Activated gamma-delta T cell treated with Interleukin-2 at 50 U/mL for 16 hours (primary cell): ENCODE results near the gene CD302.
"Not testable (repeated sequence)": the region's sequence is repeated elsewhere in the genome, so short reads cannot be mapped to it uniquely, and the experiment has no call there.

Source experiments
- DNase-seq: peaks from one replicate; pipeline ENCODE4 v3.0.0-alpha.2; 2020

CD302 gene

GRCh38 chr2:159797543-159798375 is at the start of gene CD302:
CD302 (minus strand) TSS chr2:159798208; CDS start chr2:159798198, 10 bp downstream.
- DNase-seq, result peak; percentile 18

DNA sequence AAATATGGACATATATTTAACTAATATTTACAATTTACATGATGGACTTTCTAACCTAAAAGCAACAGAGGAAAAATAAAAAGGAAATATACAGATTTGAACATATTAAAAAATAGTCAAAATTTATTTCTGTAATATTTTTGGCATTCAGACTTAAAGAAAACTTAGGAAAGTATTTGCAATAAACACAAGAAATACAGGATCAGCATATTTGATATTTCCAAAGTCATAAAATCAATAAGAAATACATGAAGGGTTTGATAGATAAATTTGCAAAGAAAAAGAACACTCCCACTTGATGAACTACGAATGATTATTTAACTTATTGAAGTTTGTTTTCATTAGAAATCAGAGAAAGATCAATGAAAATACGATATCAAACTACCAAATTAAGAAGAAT is 48.6 kb upstream of the CD302 start:
- no peak for DNase-seq

DNA sequence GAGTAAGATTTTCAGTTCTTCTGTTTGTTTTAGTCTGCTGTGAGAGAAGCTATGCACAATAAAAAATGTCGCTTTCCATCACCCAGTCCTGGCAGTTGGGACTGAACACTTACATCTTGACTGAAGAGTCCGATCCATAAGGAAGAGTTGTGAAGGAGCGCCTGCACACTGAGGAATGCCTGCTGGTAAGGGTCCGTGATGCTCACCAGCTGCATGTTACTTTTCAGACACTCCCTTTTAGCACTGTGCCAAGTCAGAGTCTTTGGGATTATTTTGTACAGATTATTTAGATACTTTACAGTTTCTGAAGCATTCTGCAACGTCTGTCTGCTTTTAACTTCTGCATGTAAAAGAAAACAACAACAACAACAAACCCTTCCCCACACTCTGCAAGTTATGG is 42.6 kb upstream of the CD302 start:
- no peak for DNase-seq

DNA sequence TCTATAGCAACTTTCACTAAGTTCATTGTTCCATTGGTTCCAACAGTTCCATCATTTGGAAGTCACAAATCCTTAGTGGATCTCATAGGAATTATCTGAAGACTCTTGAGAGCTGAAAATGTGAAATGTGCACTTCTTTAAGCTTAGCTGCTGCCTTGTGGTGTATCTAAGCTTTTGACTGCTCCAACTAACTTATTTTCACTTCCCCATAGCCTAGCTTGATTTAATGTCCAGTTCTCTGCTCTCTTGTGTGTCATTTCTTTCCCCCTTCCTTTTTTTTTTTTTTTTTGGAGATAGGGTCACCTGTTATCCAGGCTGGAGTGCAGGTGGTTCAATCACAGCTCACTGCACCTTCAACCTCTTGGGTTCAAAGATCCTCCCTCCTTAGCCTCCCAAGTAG is 34.9 kb upstream of the CD302 start:
- no peak for DNase-seq

DNA sequence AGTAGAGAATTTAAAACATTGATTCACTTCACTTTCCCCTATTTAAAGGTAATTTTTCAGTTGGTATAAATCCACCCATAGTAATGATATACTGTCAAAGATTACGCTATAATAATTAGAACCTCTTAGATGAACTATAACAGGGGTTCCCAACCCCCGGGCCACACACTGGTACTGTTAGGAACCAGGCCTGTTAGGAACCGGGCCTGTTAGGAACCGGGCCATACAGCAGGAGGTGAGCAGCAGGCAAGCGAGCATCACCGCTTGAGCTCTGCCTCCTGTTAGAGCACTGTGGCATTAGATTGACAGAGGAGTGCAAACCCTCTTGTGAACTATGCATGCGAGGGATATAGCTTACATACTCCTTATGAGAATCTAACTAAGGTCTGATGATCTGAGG is 34.0 kb upstream of the CD302 start:
- no peak for DNase-seq

DNA sequence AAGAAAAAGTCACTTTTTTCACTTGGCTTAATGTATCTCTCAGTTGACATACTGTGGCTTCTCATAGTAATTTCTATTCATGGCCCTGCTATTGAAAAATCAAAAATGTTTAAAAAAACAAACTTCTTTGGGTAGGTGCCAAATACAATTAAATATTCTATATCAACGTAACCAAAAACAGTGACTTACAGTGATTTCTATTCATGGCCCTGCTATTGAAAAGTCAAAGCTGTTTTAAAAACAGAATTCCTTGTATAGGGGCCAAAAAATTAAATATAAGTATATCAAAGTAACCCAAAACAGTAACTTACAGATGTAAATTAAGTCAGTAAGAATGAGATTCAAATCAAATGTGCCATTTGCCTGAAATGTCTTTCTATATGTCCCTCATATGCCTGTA is 31.4 kb upstream of the CD302 start:
- DNase-seq, result no peak

DNA sequence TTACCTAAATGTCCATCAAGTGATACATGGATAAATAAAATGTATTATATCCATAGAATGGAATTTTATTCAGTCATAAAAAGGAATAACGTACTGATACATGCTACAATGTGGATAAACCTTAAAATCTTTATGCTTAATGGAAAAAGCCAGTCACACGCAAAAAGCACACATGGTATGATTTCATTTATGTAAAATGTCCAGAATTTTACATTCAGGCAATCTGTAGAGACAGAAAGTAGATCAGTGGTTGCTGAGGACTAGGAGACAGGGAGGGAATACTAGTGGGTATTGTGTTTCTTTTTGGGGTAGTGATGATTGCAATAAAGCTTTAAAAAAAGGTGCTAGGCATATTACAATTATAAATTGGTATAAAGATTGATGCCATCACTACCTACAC is 30.7 kb upstream of the CD302 start:
- no peak for DNase-seq

DNA sequence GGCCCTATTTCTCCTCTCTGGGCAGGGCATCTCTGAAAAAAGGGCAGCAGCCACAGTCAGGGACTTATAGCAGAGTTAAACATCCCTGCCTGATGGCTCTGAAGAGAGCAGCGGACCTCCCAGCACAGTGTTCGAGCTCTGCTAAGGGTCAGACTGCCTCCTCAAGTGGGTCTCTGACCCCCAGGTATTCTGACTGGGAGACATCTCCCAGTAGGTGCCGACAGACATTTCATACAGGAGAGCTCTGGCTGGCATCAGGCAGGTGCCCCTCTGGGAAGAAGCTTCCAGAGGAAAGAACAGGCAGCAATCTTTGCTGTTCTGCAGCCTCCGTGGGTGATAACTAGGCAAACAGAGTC is 24.4 kb upstream of the CD302 start:
- not testable (repeated sequence) for DNase-seq

DNA sequence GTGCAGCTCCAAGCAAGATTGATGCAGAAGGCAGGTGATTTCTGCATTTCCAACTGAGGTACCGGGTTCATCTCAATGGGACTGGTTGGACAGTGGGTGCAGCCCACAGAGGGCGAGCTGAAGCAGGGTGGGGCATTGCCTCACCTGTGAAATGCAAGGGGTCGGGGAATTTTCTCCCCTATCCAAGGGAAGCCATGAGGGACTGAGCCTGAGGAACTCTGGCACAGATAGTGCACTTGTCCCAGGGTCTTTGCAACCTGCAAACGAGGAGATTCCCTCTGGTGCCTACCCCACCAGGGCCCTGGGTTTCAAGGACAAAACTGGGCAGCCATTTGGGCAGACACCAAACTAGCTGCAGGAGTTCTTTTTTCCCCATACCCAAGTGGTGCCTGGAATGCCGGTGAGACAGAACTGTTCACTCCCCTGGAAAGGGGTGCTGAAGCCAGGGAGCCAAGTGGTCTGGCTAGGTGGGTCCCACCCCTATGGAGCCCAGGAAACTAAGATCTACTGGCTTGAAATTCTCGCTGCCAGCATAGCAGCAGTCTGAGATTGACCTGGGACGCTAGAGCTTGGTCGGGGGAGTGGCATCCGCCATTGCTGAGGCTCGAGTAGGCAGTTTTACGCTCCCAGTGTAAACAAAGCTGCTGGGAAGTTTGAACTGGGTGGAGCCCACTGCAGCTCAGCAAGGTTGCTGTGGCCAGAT is 23.9 kb upstream of the CD302 start:
- DNase-seq, result not testable (repeated sequence)

- DNase-seq, result no peak
Observed at GRCh38 chr2:159818940-159819339, 20.9 kb upstream of the CD302 start.

DNA sequence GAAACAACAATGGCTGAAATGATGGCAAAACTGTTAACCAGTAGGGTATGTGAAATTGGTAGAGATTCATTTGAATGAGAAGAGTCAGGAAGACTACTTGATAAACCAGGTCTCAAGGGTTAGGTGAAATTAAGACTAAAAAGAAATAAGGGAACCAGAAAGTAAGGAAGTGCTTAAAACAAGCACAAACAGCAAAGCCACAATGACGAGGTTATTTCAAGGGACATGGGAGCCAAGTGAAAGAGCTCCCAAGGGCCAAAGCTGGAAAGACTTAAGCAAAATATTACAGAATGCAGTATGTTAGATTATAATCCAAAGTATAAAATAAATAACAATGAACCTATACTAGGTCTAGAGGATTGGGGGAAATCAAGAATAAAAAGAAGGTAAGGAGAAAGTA is 19.3 kb upstream of the CD302 start:
- no peak for DNase-seq

DNA sequence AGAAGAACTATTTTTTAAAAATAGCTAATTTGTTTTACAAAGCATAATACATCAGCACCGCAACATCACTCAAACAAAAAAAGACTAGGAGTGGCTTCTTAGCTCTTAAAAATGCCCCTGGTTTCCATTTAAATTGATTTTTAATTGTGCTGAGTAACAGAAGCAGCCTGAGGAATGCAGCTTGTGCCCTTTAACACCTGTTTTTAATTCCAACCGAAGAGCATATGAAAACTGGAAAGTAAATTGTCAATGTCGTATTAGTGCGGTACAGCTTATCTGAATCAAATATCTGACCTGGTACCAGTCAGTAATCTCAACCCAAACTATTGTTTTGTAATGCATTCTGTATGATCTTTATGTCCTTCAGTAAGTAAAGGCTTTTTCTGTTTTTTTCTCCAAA is 13.2 kb upstream of the CD302 start:
- DNase-seq, result no peak

DNA sequence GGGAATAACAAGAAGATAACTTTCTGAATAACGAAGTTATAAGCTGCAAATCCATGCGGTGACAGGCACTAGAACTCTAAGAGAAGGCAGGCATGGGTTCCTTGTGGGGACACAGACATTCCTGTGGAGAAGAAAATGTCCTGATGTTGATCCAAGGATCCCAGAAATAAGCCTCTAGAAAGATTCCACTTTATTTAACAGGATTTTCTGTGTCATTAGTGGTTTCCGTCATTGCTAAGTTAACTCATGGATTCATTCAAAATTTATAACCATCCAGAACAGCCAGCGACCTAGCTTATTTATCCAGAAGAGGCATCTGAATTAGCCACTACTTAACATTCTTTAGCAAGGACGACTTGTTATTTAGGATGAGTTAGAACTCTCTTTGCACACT is 10.0 kb upstream of the CD302 start:
- no peak for DNase-seq

DNA sequence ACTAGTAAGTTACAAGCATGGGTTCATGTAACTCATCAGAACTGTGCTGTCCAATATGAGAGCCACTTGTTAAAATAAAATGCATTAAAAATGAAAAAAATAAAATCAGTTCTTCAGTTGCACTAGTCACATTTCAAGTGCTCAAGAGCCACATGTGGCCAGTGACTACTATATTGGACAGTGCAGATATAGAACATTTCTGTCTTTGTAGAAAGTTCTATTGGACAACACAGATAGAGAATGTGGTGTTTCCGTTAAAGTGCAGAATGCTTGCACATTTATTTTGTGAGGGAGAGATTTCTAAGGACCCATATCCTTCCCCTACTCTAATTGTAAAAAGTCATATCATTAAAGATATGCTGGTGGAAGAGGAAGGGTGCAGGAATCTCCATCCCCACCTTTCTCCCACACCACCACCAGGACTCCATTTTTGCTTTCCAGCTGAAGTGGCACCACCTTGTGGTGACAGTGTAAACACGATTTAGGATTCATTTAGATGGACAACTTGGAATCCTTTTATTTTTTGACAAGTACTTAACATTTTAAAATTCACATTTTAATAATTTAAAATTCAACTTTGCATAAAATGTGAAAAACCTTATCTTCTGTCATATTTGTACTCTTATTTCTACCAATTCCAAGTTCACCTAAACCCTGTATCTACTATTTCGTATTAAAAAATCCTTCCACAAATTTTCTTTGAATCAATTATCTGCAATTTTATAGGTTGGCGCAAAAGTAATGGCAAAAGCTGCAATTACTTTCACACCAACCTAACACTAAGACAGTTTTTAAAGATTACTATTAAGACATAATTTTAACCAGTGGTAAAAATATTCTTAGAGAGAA is 9.4 kb upstream of the CD302 start:
- DNase-seq, result no peak

GRCh38 chr2:159804941-159805340 is 6.9 kb upstream of the CD302 start:
- DNase-seq, result no peak

GRCh38 chr2:159803235-159803962 is 5.4 kb upstream of the CD302 start:
- no peak for DNase-seq

GRCh38 chr2:159802673-159803072 is 4.7 kb upstream of the CD302 start:
- no peak for DNase-seq

DNA sequence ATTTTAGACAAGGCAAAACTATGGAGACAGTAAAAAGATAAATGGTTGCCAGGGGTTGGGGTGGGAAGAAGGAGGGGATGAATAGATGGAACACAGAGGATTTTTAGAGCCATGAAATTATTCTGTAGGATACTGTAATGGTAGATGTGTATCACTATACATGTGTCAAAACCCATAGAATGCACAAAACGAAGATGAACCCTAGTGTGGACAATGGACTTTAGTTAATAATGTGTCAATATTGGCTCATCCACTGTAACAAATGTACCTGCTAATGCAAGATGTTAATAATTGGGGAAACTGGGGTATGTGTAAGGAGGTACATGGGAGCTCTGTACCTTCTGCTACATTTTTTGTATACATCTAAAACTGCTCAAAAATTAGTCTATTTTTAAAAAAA is 1.8 kb upstream of the CD302 start:
- no peak for DNase-seq

DNA sequence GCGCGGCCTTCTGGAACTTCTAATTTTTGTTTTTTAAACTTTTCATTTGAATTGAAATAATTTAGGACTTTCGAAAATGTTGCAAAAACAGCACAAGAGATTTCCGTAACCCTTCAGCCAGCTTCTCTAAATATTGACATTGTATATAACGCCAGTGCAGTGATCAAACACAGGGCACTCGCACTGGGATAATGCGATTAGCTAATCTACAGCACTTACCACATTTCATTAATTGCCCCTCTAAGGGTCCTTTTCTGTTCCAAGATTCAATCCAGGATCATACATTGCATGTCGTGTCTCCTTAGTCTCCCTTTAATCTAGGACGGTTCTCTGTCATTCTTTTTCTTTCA is 343 bp upstream of the CD302 start:
- DNase-seq, result no peak

- no peak for DNase-seq
Observed at GRCh38 chr2:159797225-159797542, 824 bp downstream of the CD302 start.

DNA sequence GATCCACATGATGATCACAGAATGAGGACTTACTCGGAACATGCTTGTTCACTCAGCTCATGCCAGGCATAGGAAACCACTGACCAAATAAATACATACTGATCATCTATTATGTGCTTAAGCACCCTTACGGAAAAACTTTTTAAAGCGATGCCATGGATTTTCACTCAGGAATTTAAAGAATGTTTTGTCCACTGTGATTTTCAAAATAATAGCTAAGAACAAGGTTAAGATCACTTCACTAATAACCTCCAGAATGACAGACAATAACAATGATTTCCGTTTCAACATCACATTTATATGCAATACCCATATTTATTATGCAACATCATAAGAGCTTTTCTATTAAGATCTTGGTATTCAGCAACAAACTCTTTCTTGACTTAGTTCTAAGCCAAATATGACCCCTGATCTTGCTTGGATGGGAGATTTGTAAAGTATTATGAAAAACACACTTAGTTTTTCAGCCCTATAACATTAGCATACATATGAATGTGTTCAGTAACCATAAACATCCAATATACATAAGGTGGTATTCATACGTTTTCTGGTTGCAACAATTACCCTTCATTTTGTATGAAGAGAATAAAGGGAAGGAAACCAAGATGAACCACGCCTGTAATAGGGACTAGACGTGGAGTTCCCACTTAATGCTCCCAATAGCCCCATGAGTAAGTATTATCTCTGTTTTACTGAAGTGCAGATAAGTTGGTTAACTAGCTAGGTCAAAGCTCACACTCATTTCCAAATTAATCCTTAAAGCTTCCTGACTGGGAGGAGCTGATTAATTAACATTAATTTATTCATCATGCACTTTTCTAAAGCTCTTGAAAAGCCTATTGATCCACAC is 1.9 kb downstream of the CD302 start:
- no peak for DNase-seq

DNA sequence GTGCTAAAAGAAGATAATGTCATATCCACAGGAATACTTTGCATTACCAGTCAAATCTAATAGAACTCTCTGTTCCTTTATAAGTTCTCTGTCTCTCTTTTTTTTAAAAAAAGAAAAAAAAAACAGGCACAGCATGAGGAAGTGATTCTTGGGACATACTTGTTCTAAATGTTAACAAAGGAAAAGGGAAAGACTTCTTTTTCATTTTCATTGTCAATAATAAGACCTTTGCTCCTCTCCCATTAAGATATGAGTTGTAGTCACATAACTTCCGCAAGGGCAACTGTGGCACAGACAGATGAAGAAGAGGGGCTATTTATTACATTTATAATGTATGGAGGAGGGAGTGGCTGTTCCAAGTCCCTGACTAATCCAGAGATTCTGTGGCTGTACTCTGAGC is 4.7 kb downstream of the CD302 start:
- DNase-seq, result no peak
